ENCODE data around the gene POFUT1.

The POFUT1 gene

GRCh38 chr20:32206760-32207625 lies 687 bp upstream of the POFUT1 start:
- DNase-seq (ENCODE audit: low spot score): no peak

GRCh38 chr20:32208499-32209154 lies 947 bp downstream of the POFUT1 start:
- no peak for DNase-seq (ENCODE audit: low spot score)

- peak; percentile 43 for DNase-seq (ENCODE audit: low spot score)
Observed at GRCh38 chr20:32209850-32210605, 2.3 kb downstream of the POFUT1 start.

- no peak for DNase-seq (ENCODE audit: low spot score)
Observed at GRCh38 chr20:32213870-32214269, 6.2 kb downstream of the POFUT1 start.

GRCh38 chr20:32215147-32215546 lies 7.5 kb downstream of the POFUT1 start:
- no peak for DNase-seq (ENCODE audit: low spot score)

- DNase-seq (ENCODE audit: low spot score): no peak
Observed at GRCh38 chr20:32215729-32216128, 8.0 kb downstream of the POFUT1 start.

- no peak for DNase-seq (ENCODE audit: low spot score)
Observed at GRCh38 chr20:32216179-32217142, 8.8 kb downstream of the POFUT1 start.

- DNase-seq (ENCODE audit: low spot score): no peak
Observed at GRCh38 chr20:32218156-32218900, 10.6 kb downstream of the POFUT1 start.

GRCh38 chr20:32224463-32224862 lies 16.8 kb downstream of the POFUT1 start:
- DNase-seq (ENCODE audit: low spot score): no peak

- no peak for DNase-seq (ENCODE audit: low spot score)
Observed at GRCh38 chr20:32226391-32226790, 18.7 kb downstream of the POFUT1 start.

- DNase-seq (ENCODE audit: low spot score): no peak
Observed at GRCh38 chr20:32227306-32227705, 19.6 kb downstream of the POFUT1 start.

- DNase-seq (ENCODE audit: low spot score): no peak
Observed at GRCh38 chr20:32227744-32228688, 20.3 kb downstream of the POFUT1 start.

- no peak for DNase-seq (ENCODE audit: low spot score)
Observed at GRCh38 chr20:32229251-32229747, 21.6 kb downstream of the POFUT1 start.

GRCh38 chr20:32230707-32231106 lies 23.0 kb downstream of the POFUT1 start:
- DNase-seq (ENCODE audit: low spot score): no peak

- DNase-seq (ENCODE audit: low spot score): no peak
Observed at GRCh38 chr20:32231245-32231644, 23.6 kb downstream of the POFUT1 start.

- DNase-seq (ENCODE audit: low spot score): no peak
Observed at GRCh38 chr20:32231847-32232246, 24.2 kb downstream of the POFUT1 start.

- DNase-seq (ENCODE audit: low spot score): no peak
Observed at GRCh38 chr20:32232326-32232886, 24.7 kb downstream of the POFUT1 start.

- no peak for DNase-seq (ENCODE audit: low spot score)
Observed at GRCh38 chr20:32233286-32233685, 25.6 kb downstream of the POFUT1 start.
